Natural killer cell (primary cell): ENCODE data around the gene VKORC1. TPM values are rescaled to one million over a fixed set of nuclear protein-coding genes. Genes with fewer than 3 reads are reported as not detected.

Source experiments
- ATAC-seq, 3 donors: fragments of 150-1000 bp in 2 of 3; fragments of 200-7000 bp in 1 of 3; cut with Tn5 transposase; 1 replicate in 1 of 3; 2 replicates in 2 of 3; pipeline ENCODE4 v1.10.0; 2021; ENCODE audit warnings: mild to moderate bottlenecking in 2 of 3, moderate library complexity in 2 of 3
- DNase-seq, 2 donors: peaks; one replicate each; pipeline versions ENCODE4 v3.0.0 to v3.0.0-alpha.2; 2013 to 2021; ENCODE audit warnings: mixed read lengths in 1 of 2
- H3K27ac ChIP-seq: one replicate; pipeline ENCODE4 v1.5.1; 2013; ENCODE audit warnings: mild to moderate bottlenecking, low read length
- H3K27me3 ChIP-seq: one replicate; pipeline ENCODE4 v1.6.1; 2013; ENCODE audit warnings: low read length; ENCODE audit not compliant: control insufficient read depth, insufficient read depth
- H3K36me3 ChIP-seq: one replicate; pipeline ENCODE4 v1.6.1; 2013; ENCODE audit warnings: low read length; ENCODE audit not compliant: control insufficient read depth, insufficient read depth
- H3K4me1 ChIP-seq: one replicate; pipeline ENCODE4 v1.6.1; 2013; ENCODE audit warnings: low read length; ENCODE audit not compliant: control insufficient read depth, insufficient read depth
- H3K4me3 ChIP-seq: one replicate; pipeline ENCODE4 v1.5.1; 2013; ENCODE audit warnings: low read length
- H3K9me3 ChIP-seq: one replicate; pipeline ENCODE4 v1.6.1; 2013; ENCODE audit warnings: low read length; ENCODE audit not compliant: control insufficient read depth, insufficient read depth
- H3K27ac Mint-ChIP-seq, 2 donors: one replicate each; pipeline ENCODE4 v1.8.0; 2022; ENCODE audit warnings: mild to moderate bottlenecking in 2 of 2, mixed read lengths in 2 of 2, moderate library complexity in 1 of 2
- H3K27me3 Mint-ChIP-seq, 2 donors: one replicate each; pipeline ENCODE4 v1.8.0; 2022; ENCODE audit warnings: low read depth in 2 of 2, mixed read lengths in 2 of 2
- H3K36me3 Mint-ChIP-seq: one replicate; pipeline ENCODE4 v1.8.0; 2022; ENCODE audit warnings: mixed read lengths
- H3K4me1 Mint-ChIP-seq, 2 donors: one replicate each; pipeline ENCODE4 v1.8.0; 2022; ENCODE audit warnings: mixed read lengths in 2 of 2
- H3K4me3 Mint-ChIP-seq: one replicate; pipeline ENCODE4 v1.8.0; 2022; ENCODE audit warnings: mild to moderate bottlenecking, moderate library complexity, mixed read lengths
- H3K9me3 Mint-ChIP-seq, 2 donors: one replicate each; pipeline ENCODE4 v1.8.0; 2022; ENCODE audit warnings: mixed read lengths in 2 of 2
- CTCF ChIP-seq: fragments of 200-600 bp; IDR thresholded peaks from one replicate; pipeline ENCODE4 v1.8.0; 2022; ENCODE audit warnings: antibody characterized with exemption
- WGBS: methylation state at CpG from one replicate; pipeline ENCODE4 v1.1.7; 2013; ENCODE audit warnings: missing lambda C conversion rate; ENCODE audit not compliant: insufficient coverage; 5-methylcytosine and 5-hydroxymethylcytosine counted together
- intact Hi-C: fragments of 100-400 bp; cut with micrococcal nuclease; formaldehyde crosslinking; loops from one replicate; pipeline ENCODE4 v1.14.2; 2022
- total RNA-seq, 4 donors: library from RNA; stranded (reverse); fragments of 120-200 nt in 1 of 4; gene quantifications; one replicate each; pipeline versions ENCODE4 v1.2.3 to v1.2.4, GENCODE V29; 2013 to 2022

Gene VKORC1
- total RNA-seq, 3 donors from 2014 or later (not counting 1 experiment from before 2014, with no cell fraction given), result 35.9 to 42.1 (median 41.8) TPM

DNA sequence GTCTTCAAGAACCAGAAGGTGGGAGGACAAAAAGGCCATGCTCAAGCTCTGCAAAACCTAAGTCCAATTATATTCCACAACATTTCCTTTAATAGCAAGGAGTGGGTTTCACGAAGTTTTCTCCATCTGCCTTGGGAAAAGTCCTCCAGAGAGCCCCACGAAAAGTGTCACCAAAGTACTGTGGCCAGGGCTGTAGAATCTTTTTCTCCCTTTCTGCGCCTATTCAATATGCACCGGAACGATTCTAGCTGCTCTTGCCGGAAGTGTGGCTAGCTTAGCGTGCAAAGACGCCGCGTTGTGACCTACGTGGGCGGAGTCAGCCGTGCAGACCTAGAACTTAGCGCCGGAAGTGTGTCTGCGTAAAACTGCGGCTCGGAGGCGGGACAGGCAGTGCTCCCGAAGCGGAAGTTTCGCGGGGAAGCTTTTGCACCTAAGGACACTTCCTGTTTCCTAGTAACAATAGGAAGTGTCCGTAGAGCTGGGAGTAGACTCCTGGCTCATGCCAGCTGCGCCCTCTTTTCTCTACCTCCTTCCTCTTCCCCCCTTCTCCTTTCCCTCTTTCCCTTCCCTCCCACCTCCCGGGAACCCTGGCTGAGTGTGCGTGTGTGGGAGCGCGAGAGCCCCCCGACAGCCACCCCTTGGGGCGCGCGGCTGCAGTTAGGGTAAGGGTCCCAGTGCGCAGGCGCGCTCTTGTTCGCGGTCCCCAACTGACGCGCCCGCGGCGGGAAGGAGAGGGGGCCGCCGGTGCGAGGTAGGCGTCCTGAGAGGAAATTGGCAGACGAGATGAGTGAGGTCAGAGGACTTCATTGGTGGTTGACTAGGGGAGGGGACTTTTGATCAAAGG is 20.4 kb downstream of the VKORC1 start, which contains the start of the genes ZNF646 and ZNF668:
Gene ZNF646 (plus strand): TSS at position 453 of the 844 bp plus-strand sequence. CDS start 1,903 bp downstream, outside the sequence.
Gene ZNF668 (minus strand): TSS at position 271 of the 844 bp plus-strand sequence. CDS start 9,781 bp downstream, outside the sequence.
- peak within 1 kb of the TSS; percentile 95 to 97 for H3K27ac Mint-ChIP-seq
- under 1% methylated on average over 48 of the region's 48 CpGs for WGBS
- no peak for TF ChIP-seq CTCF
- Histone ChIP-seq H3K36me3 (peaks cover 31% of the 10 kb centered on the region), H3K9me3 (no peaks in the 10 kb centered on the region), H3K27me3 (no peaks in the 10 kb centered on the region), H3K4me3 (peak within 1 kb of the TSS; percentile 92), H3K4me1 (peaks cover 29% of the 10 kb centered on the region), H3K27ac (peak within 1 kb of the TSS; percentile 89)
- peaks cover 7% of the 10 kb centered on the region for H3K36me3 Mint-ChIP-seq
- no peaks in the 10 kb centered on the region for H3K9me3 Mint-ChIP-seq
- peak; percentile 85 to 93 (median 85) for ATAC-seq
- no peaks in the 10 kb centered on the region for H3K27me3 Mint-ChIP-seq
- H3K4me1 Mint-ChIP-seq, result peaks cover 45 to 51% of the 10 kb centered on the region in 2 donors
- peak; percentile 93 to 100 for DNase-seq
- peak within 1 kb of the TSS; percentile 97 for H3K4me3 Mint-ChIP-seq
- intact Hi-C loops, result loop anchor here (1.0 kb wide), 3 partner anchors 21 to 43 kb away; partner anchors contain the start of genes KAT8 and STX4

- H3K4me1 ChIP-seq, result peaks cover 23% of the 10 kb centered on the region
- H3K4me1 Mint-ChIP-seq, result peaks cover 45 to 49% of the 10 kb centered on the region in 2 donors
- peak overlapping the region; percentile 95 to 97 for H3K27ac Mint-ChIP-seq
- peak overlapping the region; percentile 89 for H3K27ac ChIP-seq
- WGBS, result under 1% methylated on average over 83 of the region's 83 CpGs
- H3K36me3 Mint-ChIP-seq, result peaks cover 7% of the 10 kb centered on the region
- ATAC-seq (peak; percentile 49 to 76 (median 58)), DNase-seq (peak; percentile 88 to 89)
- intact Hi-C loops, result loop anchor here (1.0 kb wide), 1 partner anchor 40 kb away; the partner anchor contains the start of gene STX4
- H3K9me3 ChIP-seq, result no peaks in the 10 kb centered on the region
- H3K27me3 ChIP-seq, result no peaks in the 10 kb centered on the region
- H3K36me3 ChIP-seq, result peaks cover 23% of the 10 kb centered on the region
- H3K27me3 Mint-ChIP-seq, result no peaks in the 10 kb centered on the region
- TF ChIP-seq CTCF, result no peak
- no peaks in the 10 kb centered on the region for H3K9me3 Mint-ChIP-seq
- H3K4me3 ChIP-seq, result peak overlapping the region; percentile 92
- H3K4me3 Mint-ChIP-seq, result peak overlapping the region; percentile 97
Observed at GRCh38 chr16:31073142-31073969, 21.2 kb downstream of the VKORC1 start.

- ATAC-seq, result no peak
- H3K4me3 Mint-ChIP-seq, result peak overlapping the region; percentile 97
- peaks cover under 1% of the 10 kb centered on the region for H3K36me3 Mint-ChIP-seq
- TF ChIP-seq CTCF, result no peak
- no peaks in the 10 kb centered on the region for H3K27me3 Mint-ChIP-seq
- Histone ChIP-seq H3K9me3 (no peaks in the 10 kb centered on the region), H3K4me3 (peak overlapping the region; percentile 92), H3K27me3 (no peaks in the 10 kb centered on the region), H3K36me3 (peaks cover 16% of the 10 kb centered on the region), H3K4me1 (peaks cover 23% of the 10 kb centered on the region), H3K27ac (peak overlapping the region; percentile 36)
- intact Hi-C loops, result loop anchor here (1.0 kb wide), 1 partner anchor 39 kb away; the partner anchor contains the start of gene STX4
- DNase-seq, result peak in 1 of 2 donors; percentile 55
- peaks cover 42 to 46% of the 10 kb centered on the region in 2 donors for H3K4me1 Mint-ChIP-seq
- peak overlapping the region; percentile 95 to 97 for H3K27ac Mint-ChIP-seq
- WGBS, result 8% methylated on average over 26 of the region's 27 CpGs
- H3K9me3 Mint-ChIP-seq, result no peaks in the 10 kb centered on the region
Observed at GRCh38 chr16:31072540-31073141, 22.0 kb downstream of the VKORC1 start.
